ENCODE data around the gene ZMIZ1.
"Not testable (repeated sequence)": the region's sequence is repeated elsewhere in the genome, so short reads cannot be mapped to it uniquely, and the experiment has no call there.

Gene ZMIZ1

GRCh38 chr10:79274279-79275104, 205.7 kb downstream of the ZMIZ1 start:
- no peak for DNase-seq

GRCh38 chr10:79275105-79275430, 206.3 kb downstream of the ZMIZ1 start:
- no peak for DNase-seq

- DNase-seq, result no peak
These were observed 206.7 kb downstream of the ZMIZ1 start for GRCh38 chr10:79275431-79275851.

GRCh38 chr10:79277579-79278269, 209.0 kb downstream of the ZMIZ1 start:
- DNase-seq, result no peak

- DNase-seq, result not testable (repeated sequence)
These were observed 210.3 kb downstream of the ZMIZ1 start for GRCh38 chr10:79279047-79279446.

- no peak for DNase-seq
These were observed 212.2 kb downstream of the ZMIZ1 start for GRCh38 chr10:79280956-79281355.

GRCh38 chr10:79282388-79282787, 213.6 kb downstream of the ZMIZ1 start:
- no peak for DNase-seq

- no peak for DNase-seq
These were observed 214.8 kb downstream of the ZMIZ1 start for GRCh38 chr10:79283616-79284015.

- no peak for DNase-seq
These were observed 215.5 kb downstream of the ZMIZ1 start for GRCh38 chr10:79284158-79284871.

GRCh38 chr10:79285315-79286197, 216.8 kb downstream of the ZMIZ1 start:
- peak; percentile 72 for DNase-seq

GRCh38 chr10:79286318-79286951, 217.7 kb downstream of the ZMIZ1 start:
- peak; percentile 89 for DNase-seq

GRCh38 chr10:79287973-79288723, 219.4 kb downstream of the ZMIZ1 start:
- no peak for DNase-seq

GRCh38 chr10:79289801-79290200, 221.0 kb downstream of the ZMIZ1 start:
- DNase-seq, result no peak

- no peak for DNase-seq
These were observed 223.4 kb downstream of the ZMIZ1 start for GRCh38 chr10:79292026-79292766.

- DNase-seq, result peak; percentile 73
These were observed 224.4 kb downstream of the ZMIZ1 start for GRCh38 chr10:79292891-79293746.

- no peak for DNase-seq
These were observed 225.2 kb downstream of the ZMIZ1 start for GRCh38 chr10:79293841-79294581.

GRCh38 chr10:79295563-79295962, 226.8 kb downstream of the ZMIZ1 start:
- DNase-seq, result no peak

- no peak for DNase-seq
These were observed 227.7 kb downstream of the ZMIZ1 start for GRCh38 chr10:79296431-79296830.

Measured in activated CD8-positive, alpha-beta memory T cell treated with anti-CD3 and anti-CD28 coated beads, Interleukin-2, amount 50 U/mL, for 48 hours (primary cell).